K562 (cell line): ENCODE measurements around the gene PCLAF. TPM values are rescaled to one million over a fixed set of nuclear protein-coding genes. Genes with fewer than 3 reads are reported as not detected.

Experiments used
- CGGBP1 ChIP-seq: fragments of 250-450 bp; sonication (Bioruptor Pico); IDR thresholded peaks from 2 replicates; pipeline ENCODE4 v1.9.0; 2021; ENCODE audit warnings: mild to moderate bottlenecking
- ETS2 ChIP-seq: IDR thresholded peaks from 2 replicates; pipeline ENCODE4 v1.6.1; 2016; ENCODE audit warnings: borderline replicate concordance, missing genetic modification characterization, mild to moderate bottlenecking, moderate library complexity, missing compliant biosample characterization; ENCODE audit not compliant: poor library complexity, severe bottlenecking
- FOSL1 ChIP-seq: fragments of 200-800 bp; sonication (Bioruptor generic); conservative IDR thresholded peaks from 2 replicates; pipeline ENCODE4 v1.6.1; 2016; ENCODE audit warnings: missing genetic modification characterization, missing compliant biosample characterization
- JUND ChIP-seq, 2 experiments: IDR thresholded peaks; 2 replicates in 1 of 2; 3 replicates in 1 of 2; pipeline ENCODE4 v1.6.1; 2011; ENCODE audit warnings: borderline replicate concordance in 2 of 2, low read depth in 2 of 2, low read length in 2 of 2, improper control_type of control experiment in 1 of 2, missing biosample characterization in 1 of 2, missing genetic modification characterization in 1 of 2, missing genetic modification reagents in 1 of 2
- KLF16 ChIP-seq: IDR thresholded peaks from 2 replicates; pipeline ENCODE4 v1.6.1; 2016; ENCODE audit warnings: antibody characterized with exemption
- MED1 ChIP-seq: sonication (generic); formaldehyde crosslinking; IDR thresholded peaks from 2 replicates; pipeline ENCODE4 v1.8.1; 2023; ENCODE audit warnings: missing genetic modification reagents, borderline replicate concordance
- NR2C2 ChIP-seq, 2 experiments: fragments of 200-800 bp in 1 of 2; sonication (Bioruptor generic) in 1 of 2; sonication (generic) in 1 of 2; formaldehyde crosslinking in 1 of 2; IDR thresholded peaks; 2 replicates each; pipeline versions ENCODE4 v1.6.1 to v1.8.0; 2016 to 2022; ENCODE audit warnings: mild to moderate bottlenecking in 1 of 2, missing compliant biosample characterization in 1 of 2, missing genetic modification characterization in 1 of 2, missing genetic modification reagents in 1 of 2
- OTX1 ChIP-seq: fragments of 450-650 bp; formaldehyde crosslinking; IDR thresholded peaks from 2 replicates; pipeline ENCODE4 v1.4.0; 2022; ENCODE audit warnings: mild to moderate bottlenecking
- RBM17 ChIP-seq: fragments of 200-400 bp; formaldehyde crosslinking; IDR thresholded peaks from 2 replicates; pipeline ENCODE4 v1.6.1; 2017; ENCODE audit warnings: low read depth, mild to moderate bottlenecking, low read length, borderline replicate concordance
- RREB1 ChIP-seq: fragments of 250-450 bp; sonication (Bioruptor Pico); IDR thresholded peaks from 2 replicates; pipeline ENCODE4 v1.4.0; 2020
- SAP30 ChIP-seq: fragments of 200-600 bp; sonication (generic); IDR thresholded peaks from 2 replicates; pipeline ENCODE4 v1.6.1; 2012; ENCODE audit warnings: borderline replicate concordance, low read depth, mild to moderate bottlenecking, moderate library complexity, low read length, control low read depth, inconsistent platforms; ENCODE audit not compliant: insufficient read depth, poor library complexity, severe bottlenecking
- SMAD2 ChIP-seq: fragments of 150-350 bp; IDR thresholded peaks from 2 replicates; pipeline ENCODE4 v1.6.1; 2014; ENCODE audit warnings: low read depth, mild to moderate bottlenecking, low read length
- ZFP1 ChIP-seq: fragments of 450-650 bp; formaldehyde crosslinking; IDR thresholded peaks from 2 replicates; pipeline ENCODE4 v1.4.0; 2020; ENCODE audit warnings: mild to moderate bottlenecking, mixed read lengths
- ZNF212 ChIP-seq: fragments of 450-650 bp; formaldehyde crosslinking; IDR thresholded peaks from 2 replicates; pipeline ENCODE4 v1.4.0; 2020; ENCODE audit warnings: mild to moderate bottlenecking
- ZNF717 ChIP-seq: fragments of 250-450 bp; sonication (Bioruptor Pico); IDR thresholded peaks from 2 replicates; pipeline ENCODE4 v1.5.0; 2021
- polyA plus RNA-seq, 8 experiments: library from polyadenylated mRNA; depleted of rRNA in 4 of 8; stranded (reverse) in 5 of 8; unstranded in 3 of 8; fragments of >200 nt; fragmentation: Nextera tagmentation in 2 of 8; fragmentation: Illumina TruSeq in 1 of 8; extraction: Ambion mirVana in 2 of 8; extraction: Trizol in 1 of 8; gene quantifications; 2 replicates each; pipeline versions ENCODE4 v1.2.1 to v1.2.3, GENCODE V29; 2011 to 2014; ENCODE audit warnings: inconsistent platforms in 1 of 8, missing spikeins in 1 of 8
- total RNA-seq, 7 experiments: library from RNA; depleted of rRNA in 6 of 7; stranded (reverse); fragments of >200 nt in 6 of 7; fragmentation: Illumina TruSeq in 2 of 7; extraction: Trizol in 2 of 7; gene quantifications; 2 replicates each; pipeline versions ENCODE4 v1.2.1 to v1.2.3, GENCODE V29; 2011 to 2021; ENCODE audit warnings: low replicate concordance in 1 of 7
- TF ChIP-seq, protein P1 (sequence below), 3 experiments: IDR thresholded peaks in 2 of 3; conservative IDR thresholded peaks in 1 of 3; 2 replicates each; pipeline ENCODE4 v1.5.1; 2011 to 2012; ENCODE audit warnings: low read length in 3 of 3, mild to moderate bottlenecking in 3 of 3, control low read depth in 2 of 3, improper control_type of control experiment in 1 of 3, inconsistent platforms in 1 of 3, low read depth in 1 of 3, mixed read lengths in 1 of 3, moderate library complexity in 1 of 3; ENCODE audit not compliant: insufficient read depth in 2 of 3

Gene PCLAF
- total and polyA plus RNA-seq, 9 of the 15 experiments (the other 6 are each of a cell fraction or from before 2014, with no cell fraction given), result 112 to 881 (median 360) TPM

GRCh38 chr15:64412216-64412615, 31.0 kb upstream of the PCLAF start (continued):
- TF ChIP-seq NR2C2 (CRISPR knock-in tag; IDR thresholded peaks at IDR 0.05) (no peak), NR2C2 (tag; IDR thresholded peaks at IDR 0.05) (no peak), ZNF212 (no peak), RREB1 (CRISPR knock-in tag) (no peak), ETS2 (tag) (no peak), MED1 (CRISPR knock-in tag) (no peak), FOSL1 (tag) (no peak), RBM17 (no peak), ZNF717 (CRISPR knock-in tag) (no peak), SAP30 (no peak), ZFP1 (CRISPR knock-in tag) (no peak), CGGBP1 (CRISPR knock-in tag) (no peak), KLF16 (no peak), JUND (IDR thresholded peaks at IDR 0.05; ENCODE audit: borderline replicate concordance, low read depth, low read length) (no peak), JUND (tag; IDR thresholded peaks at IDR 0.05; ENCODE audit: borderline replicate concordance, low read depth, low read length) (no peak), SMAD2 (no peak), OTX1 (CRISPR knock-in tag) (no peak)
- TF ChIP-seq, protein P1, sequence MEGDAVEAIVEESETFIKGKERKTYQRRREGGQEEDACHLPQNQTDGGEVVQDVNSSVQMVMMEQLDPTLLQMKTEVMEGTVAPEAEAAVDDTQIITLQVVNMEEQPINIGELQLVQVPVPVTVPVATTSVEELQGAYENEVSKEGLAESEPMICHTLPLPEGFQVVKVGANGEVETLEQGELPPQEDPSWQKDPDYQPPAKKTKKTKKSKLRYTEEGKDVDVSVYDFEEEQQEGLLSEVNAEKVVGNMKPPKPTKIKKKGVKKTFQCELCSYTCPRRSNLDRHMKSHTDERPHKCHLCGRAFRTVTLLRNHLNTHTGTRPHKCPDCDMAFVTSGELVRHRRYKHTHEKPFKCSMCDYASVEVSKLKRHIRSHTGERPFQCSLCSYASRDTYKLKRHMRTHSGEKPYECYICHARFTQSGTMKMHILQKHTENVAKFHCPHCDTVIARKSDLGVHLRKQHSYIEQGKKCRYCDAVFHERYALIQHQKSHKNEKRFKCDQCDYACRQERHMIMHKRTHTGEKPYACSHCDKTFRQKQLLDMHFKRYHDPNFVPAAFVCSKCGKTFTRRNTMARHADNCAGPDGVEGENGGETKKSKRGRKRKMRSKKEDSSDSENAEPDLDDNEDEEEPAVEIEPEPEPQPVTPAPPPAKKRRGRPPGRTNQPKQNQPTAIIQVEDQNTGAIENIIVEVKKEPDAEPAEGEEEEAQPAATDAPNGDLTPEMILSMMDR (IDR thresholded peaks at IDR 0.05 in 2 of 3, conservative IDR thresholded peaks at IDR 0.05 in 1 of 3; ENCODE audit: insufficient read depth in 2 of 3, low read depth in 1 of 3, low read length in 3 of 3), result no peak
